Measurements from ENCODE around the gene ZCCHC18.
"Not testable (repeated sequence)": the region's sequence is repeated elsewhere in the genome, so short reads cannot be mapped to it uniquely, and the experiment has no call there.

ZCCHC18 gene

GRCh38 chrX:104105330-104106262, 6.7 kb upstream of the ZCCHC18 start:
- Histone ChIP-seq H3K36me3 (ENCODE audit: insufficient read depth, low read length) (no peaks in the 10 kb centered on the region), H3K9ac (ENCODE audit: low read length) (no peak overlapping the region), H3K9me3 (ENCODE audit: low read length) (no peaks in the 10 kb centered on the region), H3K27me3 (ENCODE audit: control insufficient read depth in 1 of 2, insufficient read depth in 2 of 2, low read length in 2 of 2) (peaks cover 0 to 7% of the 10 kb centered on the region in 2 donors), H3K4me1 (ENCODE audit: insufficient read depth, low read length) (no peaks in the 10 kb centered on the region), H3K27ac (ENCODE audit: low read depth, low read length) (no peak overlapping the region), H3K4me3 (ENCODE audit: low read depth in 1 of 2, low read length in 2 of 2) (no peak overlapping the region)

- Histone ChIP-seq H3K27me3 (ENCODE audit: control insufficient read depth in 1 of 2, insufficient read depth in 2 of 2, low read length in 2 of 2) (peaks cover 0 to 7% of the 10 kb centered on the region in 2 donors), H3K36me3 (ENCODE audit: insufficient read depth, low read length) (no peaks in the 10 kb centered on the region), H3K4me3 (ENCODE audit: low read depth in 1 of 2, low read length in 2 of 2) (no peak overlapping the region), H3K27ac (ENCODE audit: low read depth, low read length) (no peak overlapping the region), H3K9ac (ENCODE audit: low read length) (no peak overlapping the region), H3K9me3 (ENCODE audit: low read length) (no peaks in the 10 kb centered on the region), H3K4me1 (ENCODE audit: insufficient read depth, low read length) (peaks cover 5% of the 10 kb centered on the region)
Observed at GRCh38 chrX:104108955-104109354, 3.4 kb upstream of the ZCCHC18 start.

GRCh38 chrX:104110491-104111240, 1.7 kb upstream of the ZCCHC18 start:
- H3K27ac ChIP-seq (ENCODE audit: low read depth, low read length); H3K4me1 ChIP-seq (ENCODE audit: insufficient read depth, low read length); H3K36me3 ChIP-seq (ENCODE audit: insufficient read depth, low read length); H3K9ac ChIP-seq (ENCODE audit: low read length); H3K4me3 ChIP-seq (ENCODE audit: low read depth in 1 of 2, low read length in 2 of 2); H3K9me3 ChIP-seq (ENCODE audit: low read length); H3K27me3 ChIP-seq (ENCODE audit: control insufficient read depth in 1 of 2, insufficient read depth in 2 of 2, low read length in 2 of 2): not testable (repeated sequence)

GRCh38 chrX:104113222-104113965, 1.1 kb downstream of the ZCCHC18 start:
- Histone ChIP-seq H3K4me3 (ENCODE audit: low read depth in 1 of 2, low read length in 2 of 2) (peak overlapping the region; percentile 55 to 61), H3K27ac (ENCODE audit: low read depth, low read length) (peak overlapping the region; percentile 49), H3K9ac (ENCODE audit: low read length) (no peak overlapping the region), H3K4me1 (ENCODE audit: insufficient read depth, low read length) (peaks cover 5% of the 10 kb centered on the region), H3K36me3 (ENCODE audit: insufficient read depth, low read length) (no peaks in the 10 kb centered on the region), H3K27me3 (ENCODE audit: control insufficient read depth in 1 of 2, insufficient read depth in 2 of 2, low read length in 2 of 2) (no peaks in the 10 kb centered on the region), H3K9me3 (ENCODE audit: low read length) (no peaks in the 10 kb centered on the region)

GRCh38 chrX:104117759-104118158, 5.4 kb downstream of the ZCCHC18 start:
- no peak overlapping the region for H3K9ac ChIP-seq (ENCODE audit: low read length)
- H3K4me3 ChIP-seq (ENCODE audit: low read depth in 1 of 2, low read length in 2 of 2), result no peak overlapping the region
- no peak overlapping the region for H3K27ac ChIP-seq (ENCODE audit: low read depth, low read length)
- no peaks in the 10 kb centered on the region for H3K36me3 ChIP-seq (ENCODE audit: insufficient read depth, low read length)
- no peaks in the 10 kb centered on the region for H3K9me3 ChIP-seq (ENCODE audit: low read length)
- no peaks in the 10 kb centered on the region for H3K4me1 ChIP-seq (ENCODE audit: insufficient read depth, low read length)
- H3K27me3 ChIP-seq (ENCODE audit: control insufficient read depth in 1 of 2, insufficient read depth in 2 of 2, low read length in 2 of 2), result no peaks in the 10 kb centered on the region

GRCh38 chrX:104118765-104119164, 6.4 kb downstream of the ZCCHC18 start:
- H3K27me3 ChIP-seq (ENCODE audit: control insufficient read depth in 1 of 2, insufficient read depth in 2 of 2, low read length in 2 of 2), result no peaks in the 10 kb centered on the region
- H3K36me3 ChIP-seq (ENCODE audit: insufficient read depth, low read length), result no peaks in the 10 kb centered on the region
- no peaks in the 10 kb centered on the region for H3K9me3 ChIP-seq (ENCODE audit: low read length)
- H3K4me1 ChIP-seq (ENCODE audit: insufficient read depth, low read length), result no peaks in the 10 kb centered on the region
- no peak overlapping the region for H3K4me3 ChIP-seq (ENCODE audit: low read depth in 1 of 2, low read length in 2 of 2)
- no peak overlapping the region for H3K9ac ChIP-seq (ENCODE audit: low read length)
- no peak overlapping the region for H3K27ac ChIP-seq (ENCODE audit: low read depth, low read length)

GRCh38 chrX:104122829-104123228, 10.5 kb downstream of the ZCCHC18 start:
- Histone ChIP-seq H3K4me3 (ENCODE audit: low read depth in 1 of 2, low read length in 2 of 2) (no peak overlapping the region), H3K36me3 (ENCODE audit: insufficient read depth, low read length) (no peaks in the 10 kb centered on the region), H3K27me3 (ENCODE audit: control insufficient read depth in 1 of 2, insufficient read depth in 2 of 2, low read length in 2 of 2) (no peaks in the 10 kb centered on the region), H3K9me3 (ENCODE audit: low read length) (no peaks in the 10 kb centered on the region), H3K27ac (ENCODE audit: low read depth, low read length) (no peak overlapping the region), H3K9ac (ENCODE audit: low read length) (no peak overlapping the region), H3K4me1 (ENCODE audit: insufficient read depth, low read length) (no peaks in the 10 kb centered on the region)

GRCh38 chrX:104126856-104127255, 14.5 kb downstream of the ZCCHC18 start:
- no peaks in the 10 kb centered on the region for H3K27me3 ChIP-seq (ENCODE audit: control insufficient read depth in 1 of 2, insufficient read depth in 2 of 2, low read length in 2 of 2)
- no peak overlapping the region for H3K9ac ChIP-seq (ENCODE audit: low read length)
- no peak overlapping the region for H3K4me3 ChIP-seq (ENCODE audit: low read depth in 1 of 2, low read length in 2 of 2)
- no peaks in the 10 kb centered on the region for H3K9me3 ChIP-seq (ENCODE audit: low read length)
- no peaks in the 10 kb centered on the region for H3K4me1 ChIP-seq (ENCODE audit: insufficient read depth, low read length)
- H3K36me3 ChIP-seq (ENCODE audit: insufficient read depth, low read length), result no peaks in the 10 kb centered on the region
- no peak overlapping the region for H3K27ac ChIP-seq (ENCODE audit: low read depth, low read length)

- no peak overlapping the region for H3K9ac ChIP-seq (ENCODE audit: low read length)
- H3K27me3 ChIP-seq (ENCODE audit: control insufficient read depth in 1 of 2, insufficient read depth in 2 of 2, low read length in 2 of 2), result no peaks in the 10 kb centered on the region
- H3K4me1 ChIP-seq (ENCODE audit: insufficient read depth, low read length), result peaks cover 5% of the 10 kb centered on the region
- H3K4me3 ChIP-seq (ENCODE audit: low read depth in 1 of 2, low read length in 2 of 2), result no peak overlapping the region
- no peaks in the 10 kb centered on the region for H3K9me3 ChIP-seq (ENCODE audit: low read length)
- no peaks in the 10 kb centered on the region for H3K36me3 ChIP-seq (ENCODE audit: insufficient read depth, low read length)
- H3K27ac ChIP-seq (ENCODE audit: low read depth, low read length), result no peak overlapping the region
Observed at GRCh38 chrX:104130808-104131207, 18.5 kb downstream of the ZCCHC18 start.

GRCh38 chrX:104134583-104135261, 22.4 kb downstream of the ZCCHC18 start:
- Histone ChIP-seq H3K27ac (ENCODE audit: low read depth, low read length) (no peak overlapping the region), H3K9me3 (ENCODE audit: low read length) (no peaks in the 10 kb centered on the region), H3K36me3 (ENCODE audit: insufficient read depth, low read length) (no peaks in the 10 kb centered on the region), H3K27me3 (ENCODE audit: control insufficient read depth in 1 of 2, insufficient read depth in 2 of 2, low read length in 2 of 2) (no peaks in the 10 kb centered on the region), H3K4me1 (ENCODE audit: insufficient read depth, low read length) (peaks cover 6% of the 10 kb centered on the region), H3K4me3 (ENCODE audit: low read depth in 1 of 2, low read length in 2 of 2) (no peak overlapping the region), H3K9ac (ENCODE audit: low read length) (no peak overlapping the region)

GRCh38 chrX:104135677-104136076, 23.4 kb downstream of the ZCCHC18 start:
- Histone ChIP-seq H3K9ac (ENCODE audit: low read length) (no peak overlapping the region), H3K4me3 (ENCODE audit: low read depth in 1 of 2, low read length in 2 of 2) (no peak overlapping the region), H3K27ac (ENCODE audit: low read depth, low read length) (no peak overlapping the region), H3K36me3 (ENCODE audit: insufficient read depth, low read length) (no peaks in the 10 kb centered on the region), H3K9me3 (ENCODE audit: low read length) (no peaks in the 10 kb centered on the region), H3K4me1 (ENCODE audit: insufficient read depth, low read length) (peaks cover 6% of the 10 kb centered on the region), H3K27me3 (ENCODE audit: control insufficient read depth in 1 of 2, insufficient read depth in 2 of 2, low read length in 2 of 2) (no peaks in the 10 kb centered on the region)
